Measurements from ENCODE around the gene RAB27A.

DNA sequence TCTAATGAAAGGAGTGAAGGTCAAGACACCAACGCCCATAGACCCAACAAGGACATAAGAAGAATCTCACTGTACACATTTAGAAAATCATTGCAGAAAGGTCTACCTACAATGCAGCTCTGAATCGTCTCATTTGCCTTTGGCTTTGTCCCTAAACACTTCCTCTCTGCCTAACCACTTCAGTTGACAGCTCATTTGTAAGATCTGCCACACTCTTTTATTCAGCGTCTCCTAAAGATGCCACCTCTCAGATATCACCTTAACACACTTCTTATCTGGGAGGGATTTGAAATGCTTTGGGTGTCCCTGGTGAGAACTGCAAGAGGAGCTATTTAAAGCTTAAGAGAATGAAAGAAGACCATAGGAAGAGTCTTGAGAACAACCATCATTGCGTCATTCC is 38.7 kb downstream of the RAB27A start:
- TF ChIP-seq, protein P1, sequence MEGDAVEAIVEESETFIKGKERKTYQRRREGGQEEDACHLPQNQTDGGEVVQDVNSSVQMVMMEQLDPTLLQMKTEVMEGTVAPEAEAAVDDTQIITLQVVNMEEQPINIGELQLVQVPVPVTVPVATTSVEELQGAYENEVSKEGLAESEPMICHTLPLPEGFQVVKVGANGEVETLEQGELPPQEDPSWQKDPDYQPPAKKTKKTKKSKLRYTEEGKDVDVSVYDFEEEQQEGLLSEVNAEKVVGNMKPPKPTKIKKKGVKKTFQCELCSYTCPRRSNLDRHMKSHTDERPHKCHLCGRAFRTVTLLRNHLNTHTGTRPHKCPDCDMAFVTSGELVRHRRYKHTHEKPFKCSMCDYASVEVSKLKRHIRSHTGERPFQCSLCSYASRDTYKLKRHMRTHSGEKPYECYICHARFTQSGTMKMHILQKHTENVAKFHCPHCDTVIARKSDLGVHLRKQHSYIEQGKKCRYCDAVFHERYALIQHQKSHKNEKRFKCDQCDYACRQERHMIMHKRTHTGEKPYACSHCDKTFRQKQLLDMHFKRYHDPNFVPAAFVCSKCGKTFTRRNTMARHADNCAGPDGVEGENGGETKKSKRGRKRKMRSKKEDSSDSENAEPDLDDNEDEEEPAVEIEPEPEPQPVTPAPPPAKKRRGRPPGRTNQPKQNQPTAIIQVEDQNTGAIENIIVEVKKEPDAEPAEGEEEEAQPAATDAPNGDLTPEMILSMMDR (IDR thresholded peaks at IDR 0.05): no peak
- no peak for TF ChIP-seq POLR2A (IDR thresholded peaks at IDR 0.05)
